Measurements from ENCODE around the gene NEK6. TPM values are rescaled to one million over a fixed set of nuclear protein-coding genes. Genes with fewer than 3 reads are reported as not detected.

Gene NEK6
- total RNA-seq, 6 experiments from 2014 or later, result 61.6 to 128 (median 67.5) TPM

GRCh38 chr9:124390794-124391658, 133.3 kb downstream of the NEK6 start:
- Histone ChIP-seq H3K36me3 (peaks cover 0 to 3% (median 0%) of the 10 kb centered on the region in 4 donors), H3K4me3 (no peak overlapping the region), H3K27me3 (no peaks in the 10 kb centered on the region), H3K27ac (peak overlapping the region in 2 of 3 donors; percentile 1 to 42), H3K4me1 (peaks cover 0 to 71% (median 31%) of the 10 kb centered on the region in 4 donors), H3K9me3 (no peaks in the 10 kb centered on the region)
- DNase-seq (no peak), ATAC-seq (peak; percentile 29 to 43 (median 41))
- WGBS (ENCODE audit: insufficient coverage, low coverage, low lambda C conversion rate, missing lambda C conversion rate), result 32% methylated on average over 9 of the region's 9 CpGs
- TF ChIP-seq POLR2A (IDR thresholded peaks at IDR 0.05), result no peak
- TF ChIP-seq, protein P1, sequence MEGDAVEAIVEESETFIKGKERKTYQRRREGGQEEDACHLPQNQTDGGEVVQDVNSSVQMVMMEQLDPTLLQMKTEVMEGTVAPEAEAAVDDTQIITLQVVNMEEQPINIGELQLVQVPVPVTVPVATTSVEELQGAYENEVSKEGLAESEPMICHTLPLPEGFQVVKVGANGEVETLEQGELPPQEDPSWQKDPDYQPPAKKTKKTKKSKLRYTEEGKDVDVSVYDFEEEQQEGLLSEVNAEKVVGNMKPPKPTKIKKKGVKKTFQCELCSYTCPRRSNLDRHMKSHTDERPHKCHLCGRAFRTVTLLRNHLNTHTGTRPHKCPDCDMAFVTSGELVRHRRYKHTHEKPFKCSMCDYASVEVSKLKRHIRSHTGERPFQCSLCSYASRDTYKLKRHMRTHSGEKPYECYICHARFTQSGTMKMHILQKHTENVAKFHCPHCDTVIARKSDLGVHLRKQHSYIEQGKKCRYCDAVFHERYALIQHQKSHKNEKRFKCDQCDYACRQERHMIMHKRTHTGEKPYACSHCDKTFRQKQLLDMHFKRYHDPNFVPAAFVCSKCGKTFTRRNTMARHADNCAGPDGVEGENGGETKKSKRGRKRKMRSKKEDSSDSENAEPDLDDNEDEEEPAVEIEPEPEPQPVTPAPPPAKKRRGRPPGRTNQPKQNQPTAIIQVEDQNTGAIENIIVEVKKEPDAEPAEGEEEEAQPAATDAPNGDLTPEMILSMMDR (IDR thresholded peaks at IDR 0.05), result no peak
- intact Hi-C loops (cut with DNase I), result no loop called here

- Histone ChIP-seq H3K27ac (no peak overlapping the region), H3K9me3 (no peaks in the 10 kb centered on the region), H3K27me3 (no peaks in the 10 kb centered on the region), H3K4me3 (no peak overlapping the region), H3K36me3 (peaks cover 0 to 10% (median 0%) of the 10 kb centered on the region in 4 donors), H3K4me1 (peaks cover 0 to 60% (median 27%) of the 10 kb centered on the region in 4 donors)
- peak in 1 of 3 donors; percentile 63 for DNase-seq
- ATAC-seq, result peak in 2 of 4 donors; percentile 20 to 54
- intact Hi-C loops (cut with DNase I), result no loop called here
- 60% methylated on average over 5 of the region's 12 CpGs for WGBS (ENCODE audit: insufficient coverage, low coverage, low lambda C conversion rate, missing lambda C conversion rate)
- no peak for TF ChIP-seq POLR2A (IDR thresholded peaks at IDR 0.05)
- TF ChIP-seq, protein P1 (IDR thresholded peaks at IDR 0.05), result no peak
Observed at GRCh38 chr9:124392254-124392870, 134.6 kb downstream of the NEK6 start.

- Histone ChIP-seq H3K27me3 (no peaks in the 10 kb centered on the region), H3K27ac (no peak overlapping the region), H3K4me3 (no peak overlapping the region), H3K9me3 (no peaks in the 10 kb centered on the region), H3K36me3 (peaks cover 0 to 12% (median 0%) of the 10 kb centered on the region in 4 donors), H3K4me1 (peaks cover 0 to 54% (median 24%) of the 10 kb centered on the region in 4 donors)
- TF ChIP-seq, protein P1 (IDR thresholded peaks at IDR 0.05), result peak; percentile 18 to 40 (median 32)
- TF ChIP-seq POLR2A (IDR thresholded peaks at IDR 0.05), result no peak
- intact Hi-C loops (cut with DNase I), result no loop called here
- 56% methylated on average over 9 of the region's 9 CpGs for WGBS (ENCODE audit: insufficient coverage, low coverage, low lambda C conversion rate, missing lambda C conversion rate)
- ATAC-seq, result peak; percentile 50 to 66 (median 52)
- DNase-seq, result no peak
Observed at GRCh38 chr9:124392871-124393460, 135.2 kb downstream of the NEK6 start.

- DNase-seq, result no peak
- WGBS (ENCODE audit: insufficient coverage, low coverage, low lambda C conversion rate, missing lambda C conversion rate), result 36% methylated on average over 2 of the region's 2 CpGs
- Histone ChIP-seq H3K36me3 (peaks cover 0 to 12% (median 0%) of the 10 kb centered on the region in 4 donors), H3K27me3 (no peaks in the 10 kb centered on the region), H3K27ac (no peak overlapping the region), H3K9me3 (no peaks in the 10 kb centered on the region), H3K4me1 (peaks cover 0 to 44% (median 21%) of the 10 kb centered on the region in 4 donors), H3K4me3 (no peak overlapping the region)
- intact Hi-C loops (cut with DNase I), result no loop called here
- ATAC-seq, result no peak
- no peak for TF ChIP-seq POLR2A (IDR thresholded peaks at IDR 0.05)
- TF ChIP-seq, protein P1 (IDR thresholded peaks at IDR 0.05), result no peak
Observed at GRCh38 chr9:124394167-124394566, 136.4 kb downstream of the NEK6 start.
